ENCODE results near the gene CUL7.
A peak's percentile ranks its signal among the peaks of the same experiment; 100 is the strongest.
"Not testable (repeated sequence)": the region's sequence is repeated elsewhere in the genome, so short reads cannot be mapped to it uniquely, and the experiment has no call there.

CUL7 gene

DNA sequence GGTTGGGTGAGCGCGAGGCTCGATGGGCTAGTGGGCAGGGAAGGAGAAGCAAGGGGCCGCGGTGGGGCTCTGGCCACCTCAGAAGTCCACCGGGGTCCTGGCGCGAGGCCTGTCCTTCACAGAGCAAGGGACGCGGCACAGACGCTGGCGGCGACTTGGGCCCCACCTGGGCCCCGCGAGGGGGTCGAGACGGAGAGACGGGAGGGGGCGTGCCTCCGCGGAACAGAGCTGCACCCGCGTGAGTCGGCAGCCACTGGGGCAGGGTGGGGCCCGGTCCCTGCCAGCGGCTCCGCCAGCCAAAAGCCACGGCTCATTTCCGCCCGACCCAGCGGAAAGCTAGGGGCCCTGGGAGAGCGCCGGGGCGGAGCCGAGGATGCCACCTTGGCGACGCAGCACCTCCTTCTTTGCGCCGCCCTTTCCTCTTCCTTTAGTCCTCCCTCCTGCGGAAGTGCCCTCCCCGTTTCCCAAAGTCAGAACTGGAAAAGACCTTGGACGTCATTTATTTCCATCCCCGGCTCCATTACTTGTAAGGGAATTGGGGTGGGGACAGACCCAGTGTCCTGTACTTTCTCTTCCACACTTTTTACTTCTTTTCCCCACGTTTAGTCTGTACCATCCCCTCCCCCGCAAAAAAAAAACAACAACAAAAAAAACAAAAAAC, at the start of gene CUL7:
TSS of gene CUL7 (minus strand) at position 307 of the 661 bp plus-strand sequence. CDS start 1,063 bp downstream, outside the sequence.
- DNase-seq, result peak; percentile 75

DNA sequence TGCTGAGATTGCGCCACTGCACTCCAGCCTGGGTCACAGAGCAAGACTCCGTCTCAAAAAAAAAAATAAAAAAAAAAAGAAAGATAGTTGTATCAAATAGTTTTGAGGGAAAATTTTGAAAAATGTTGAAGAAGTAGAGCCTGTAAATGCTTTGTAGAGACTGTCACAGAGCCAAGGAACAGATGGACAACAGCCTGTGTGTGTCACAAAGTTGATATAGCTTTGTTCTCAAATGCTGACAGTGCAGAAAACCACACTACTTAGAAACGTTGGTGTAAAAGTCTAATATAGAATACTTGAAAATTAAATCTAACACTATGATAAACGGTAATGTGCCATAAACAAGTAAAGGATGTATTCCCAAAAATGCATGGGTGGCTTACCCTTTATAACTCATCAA, 47.8 kb upstream of the CUL7 start:
- no peak for DNase-seq

DNA sequence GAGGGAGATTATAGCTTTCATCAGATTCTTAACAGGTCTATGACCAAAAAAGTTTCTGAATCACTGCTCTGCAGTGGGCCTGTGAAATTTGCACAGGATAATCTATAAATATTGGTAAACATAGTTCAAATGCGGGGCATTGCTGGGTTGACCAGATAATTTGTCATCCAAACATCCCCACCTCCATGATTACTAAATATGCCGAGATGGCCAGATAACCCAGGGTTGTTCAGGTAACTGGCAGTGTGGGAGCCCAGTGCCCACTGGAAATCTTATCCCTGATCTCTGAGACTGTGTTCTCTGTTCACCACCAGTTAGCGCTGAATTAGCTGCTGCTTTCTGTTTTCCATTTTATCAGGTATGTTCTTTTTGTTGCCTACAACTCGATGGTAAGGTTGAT, 43.9 kb upstream of the CUL7 start:
- no peak for DNase-seq

DNA sequence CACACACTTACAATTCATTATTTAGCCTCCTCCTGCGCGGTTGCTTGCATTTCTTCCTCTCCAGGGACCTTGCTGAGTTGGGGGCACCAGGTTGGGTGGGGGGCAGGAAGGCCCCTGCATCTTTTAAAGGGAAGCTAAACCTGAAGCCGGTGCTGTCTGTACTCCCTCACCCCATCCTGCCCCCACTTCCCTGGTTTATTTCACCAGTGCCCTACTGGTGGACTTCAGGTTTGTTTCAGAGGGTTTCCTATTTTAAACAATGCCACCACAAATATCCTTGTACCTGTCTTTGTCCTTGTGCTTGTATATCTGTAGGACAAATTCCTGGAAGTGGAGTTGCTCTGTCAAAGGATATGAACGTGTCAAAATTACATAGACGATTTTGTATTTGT, 43.4 kb upstream of the CUL7 start:
- DNase-seq, result no peak

DNA sequence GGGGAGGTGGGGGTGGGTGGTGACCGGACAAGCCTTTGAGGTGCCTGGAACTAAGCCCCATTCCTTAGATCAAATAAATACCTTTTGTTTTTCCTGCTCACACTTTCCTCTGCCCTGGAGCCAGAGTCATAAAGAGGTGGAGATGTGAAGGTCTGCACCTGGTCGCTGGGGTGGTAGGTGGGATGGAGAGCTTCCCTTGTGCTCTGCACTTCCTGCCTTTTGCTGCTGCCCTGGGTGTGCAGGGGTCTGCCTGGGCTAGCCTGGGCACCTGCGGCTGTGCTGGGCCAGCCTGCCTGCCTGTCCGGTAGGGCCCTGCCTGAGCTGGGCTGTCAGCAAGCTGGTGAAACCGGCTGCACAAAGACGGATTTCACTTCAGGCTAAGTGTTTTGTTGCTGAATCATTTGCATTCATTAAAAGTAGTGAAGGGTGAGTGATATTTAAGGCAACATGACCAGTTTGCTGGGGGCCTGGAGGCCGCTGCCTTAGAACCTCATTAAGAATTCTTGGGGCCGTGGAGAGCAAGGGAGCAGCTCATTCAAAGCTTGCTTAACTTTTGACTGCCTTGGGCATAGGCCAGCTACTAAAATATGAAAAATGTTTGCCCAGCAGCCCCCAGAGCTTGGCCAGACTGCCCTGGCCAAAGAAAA, 42.9 kb upstream of the CUL7 start:
- DNase-seq, result peak; percentile 42

DNA sequence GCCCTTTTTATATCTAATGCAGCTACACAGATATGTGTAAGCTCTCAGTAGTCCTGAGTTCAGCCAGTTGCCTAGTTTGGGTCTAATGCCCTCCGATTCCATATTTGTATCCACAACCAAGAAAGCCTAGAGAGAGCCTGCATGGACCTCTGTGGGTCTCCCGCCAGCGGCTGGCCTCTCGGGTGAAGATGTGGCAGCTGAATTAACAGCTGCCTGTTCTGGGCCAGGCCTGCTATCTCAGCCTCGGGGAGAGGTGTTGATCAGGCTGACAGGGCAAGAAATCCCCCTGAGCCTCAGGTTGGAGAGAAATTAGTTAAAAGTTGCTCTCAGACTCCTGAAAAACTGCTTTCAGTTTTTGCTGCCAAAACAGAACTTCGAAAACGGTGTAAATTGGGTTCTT, 42.3 kb upstream of the CUL7 start:
- DNase-seq, result no peak

DNA sequence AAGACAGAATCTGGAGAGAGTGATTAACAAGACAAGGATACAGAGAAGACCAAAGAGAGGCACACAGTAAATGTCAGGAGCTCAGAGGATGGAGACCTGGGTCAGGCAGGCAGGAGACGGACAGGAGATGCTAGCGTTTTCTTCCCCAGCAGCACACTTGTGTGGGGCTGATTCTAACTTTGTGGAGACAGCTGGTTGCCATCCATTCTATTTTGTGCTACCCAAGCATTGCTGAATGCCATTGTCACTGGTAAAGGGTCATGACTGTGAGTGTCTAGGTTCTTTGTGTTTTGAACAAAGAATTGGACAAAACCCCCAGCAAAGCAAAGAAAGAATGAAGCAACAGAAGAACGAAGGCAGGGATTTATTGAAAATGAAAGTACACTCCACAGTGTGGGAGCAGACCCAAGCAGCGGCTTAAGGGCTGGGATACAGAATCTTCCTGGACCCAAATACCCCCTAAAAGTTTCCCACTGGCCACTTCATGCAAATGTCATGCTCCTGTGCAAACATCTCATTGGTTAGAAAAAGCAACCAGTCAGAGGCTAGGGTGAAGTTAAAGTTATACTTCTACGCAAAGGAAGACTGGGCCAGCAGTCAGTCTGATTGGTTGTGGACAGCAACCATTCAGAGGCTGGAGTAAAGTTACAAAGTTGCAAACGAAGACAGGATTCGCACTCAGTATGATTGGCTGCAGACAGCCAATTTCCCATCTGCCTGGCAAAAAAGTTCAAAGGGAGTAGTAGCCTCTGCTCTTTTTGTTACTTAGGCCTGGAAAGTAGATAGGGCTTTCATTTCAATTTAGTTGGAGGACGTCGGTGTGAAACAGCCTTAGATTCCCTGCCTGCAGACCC, 40.0 kb upstream of the CUL7 start:
- DNase-seq, result no peak

DNA sequence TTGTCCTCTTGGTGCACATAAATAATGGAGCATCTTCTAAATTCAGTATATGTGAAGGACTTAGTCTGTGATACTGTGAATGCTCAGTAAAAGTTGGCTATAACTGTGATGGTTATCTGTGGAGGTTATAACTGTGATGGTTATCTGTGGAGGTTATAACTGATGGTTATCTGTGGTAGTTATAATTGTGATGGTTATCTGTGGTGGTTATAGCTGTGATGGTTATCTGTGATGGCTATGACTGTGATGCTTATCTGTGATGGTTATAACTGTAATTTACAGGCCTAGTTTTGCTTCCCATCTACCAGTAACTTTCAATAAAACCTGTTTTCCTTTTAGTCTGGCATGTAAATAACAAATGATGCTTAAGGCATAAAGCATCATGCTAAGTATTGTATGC, 39.0 kb upstream of the CUL7 start:
- DNase-seq, result no peak

DNA sequence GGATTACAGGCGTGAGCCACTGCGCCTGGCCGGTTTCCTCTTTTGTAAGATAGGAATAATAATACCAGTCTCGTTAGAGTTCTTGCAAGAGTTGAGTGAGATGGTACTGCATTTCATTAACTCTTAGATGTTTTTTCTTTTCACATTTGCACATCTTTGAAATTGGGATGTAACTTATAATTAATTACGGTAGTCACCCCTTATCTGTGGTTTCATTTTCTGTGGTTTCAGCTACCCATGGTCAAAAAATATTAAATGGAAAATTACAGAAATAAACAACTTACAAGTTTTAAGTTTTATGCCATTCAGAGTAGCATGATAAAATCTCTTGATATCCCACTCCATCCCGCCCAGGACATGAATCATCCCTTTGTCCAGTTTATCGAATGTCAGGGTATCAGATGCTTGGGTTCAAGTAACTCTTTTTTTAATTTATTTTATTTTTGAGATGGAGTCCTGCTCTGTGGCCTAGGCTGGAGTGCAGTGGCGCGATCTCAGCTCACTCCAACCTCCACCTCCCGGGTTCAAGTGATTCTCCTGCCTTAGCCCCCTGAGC, 37.9 kb upstream of the CUL7 start:
- no peak for DNase-seq

DNA sequence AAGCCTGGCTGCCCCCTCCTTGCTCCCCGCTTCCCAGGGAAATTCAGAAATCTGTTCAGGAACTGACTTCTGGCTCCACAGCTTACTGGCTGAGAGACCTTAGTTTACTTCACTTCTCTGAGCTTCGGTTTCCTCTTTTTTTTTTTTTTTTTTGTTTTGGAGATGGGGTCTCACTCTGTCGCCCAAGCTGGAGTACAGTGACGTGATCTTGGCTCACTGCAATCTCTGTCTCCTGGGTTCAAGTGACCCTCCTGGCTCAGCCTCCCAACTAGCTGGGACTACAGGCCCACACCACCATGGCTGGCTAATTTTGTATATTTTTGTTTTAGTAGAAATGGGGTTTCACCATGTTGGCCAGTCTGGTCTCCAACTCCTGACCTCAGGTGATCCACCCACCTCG, 37.4 kb upstream of the CUL7 start:
- no peak for DNase-seq

DNA sequence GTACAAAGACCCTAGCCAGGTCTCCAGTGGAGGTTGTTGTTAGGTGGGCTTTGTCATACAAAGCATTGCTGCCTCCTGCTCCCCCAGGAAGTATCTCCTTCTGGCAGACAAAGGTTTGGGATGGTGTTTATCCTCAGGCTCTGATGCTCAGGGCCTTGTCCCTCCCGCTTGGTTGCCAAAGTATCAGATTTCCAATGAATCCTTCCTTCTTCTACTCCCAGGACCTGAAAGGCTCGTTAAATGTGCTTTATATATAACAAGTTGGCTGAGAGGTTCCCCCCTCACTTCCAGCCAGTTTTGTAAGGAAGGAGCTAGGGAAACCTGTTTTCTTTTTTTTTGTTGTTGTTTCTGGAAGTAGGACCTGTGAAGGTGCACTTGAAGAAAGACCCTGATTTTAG, 36.9 kb upstream of the CUL7 start:
- DNase-seq, result no peak

DNA sequence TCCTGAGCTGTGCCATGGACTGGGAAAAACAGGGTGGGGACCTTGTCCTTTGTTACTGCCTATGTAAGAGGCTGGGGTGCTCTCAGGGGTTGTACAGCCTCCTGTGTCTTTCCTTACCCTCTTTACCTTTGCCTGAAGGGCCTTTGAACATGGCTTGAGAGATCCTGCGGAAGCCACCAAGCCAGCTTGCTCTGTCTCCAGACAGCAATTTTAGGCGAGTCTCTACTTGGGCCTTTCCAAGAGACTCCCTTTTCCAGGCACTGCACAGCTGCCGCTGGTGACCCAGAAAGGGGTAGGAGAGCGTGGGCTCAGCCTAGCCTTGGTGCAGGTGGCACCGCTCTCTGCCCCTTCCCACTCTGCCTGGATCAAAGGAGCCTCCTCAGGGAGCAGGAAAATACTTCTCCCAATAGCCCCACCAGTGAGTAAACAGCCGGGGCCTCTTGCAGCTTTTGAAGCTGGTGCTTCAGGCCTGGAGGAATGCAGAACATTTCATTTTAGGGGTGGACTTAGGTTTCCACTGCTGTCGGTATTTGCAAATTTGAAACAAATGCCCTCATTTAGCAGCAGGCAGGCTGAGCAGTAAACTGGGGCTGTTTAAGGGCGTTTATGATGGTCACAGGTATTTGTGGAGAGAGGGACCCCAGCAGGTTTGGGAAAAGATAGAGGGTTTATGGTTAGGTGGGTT, 36.4 kb upstream of the CUL7 start:
- DNase-seq, result no peak

DNA sequence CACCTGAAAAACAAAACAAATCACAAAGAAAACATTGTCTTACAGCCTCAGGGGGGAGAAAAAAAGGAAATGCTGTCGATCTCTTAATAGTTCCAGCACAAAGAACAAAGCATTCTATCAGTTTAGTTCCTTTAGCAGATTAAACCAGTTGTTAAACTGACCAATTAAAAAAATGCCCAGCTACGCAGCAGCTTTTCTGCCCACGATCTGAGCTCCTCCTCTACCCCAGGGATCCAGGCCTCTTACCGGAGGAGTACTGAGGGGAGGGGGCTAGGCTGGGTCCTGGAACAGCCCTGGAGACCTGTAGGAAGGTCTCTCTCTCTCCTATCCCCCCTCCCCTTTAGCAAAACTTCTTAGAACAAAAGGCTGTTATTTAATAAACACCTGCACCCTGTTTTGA, 35.8 kb upstream of the CUL7 start:
- no peak for DNase-seq

DNA sequence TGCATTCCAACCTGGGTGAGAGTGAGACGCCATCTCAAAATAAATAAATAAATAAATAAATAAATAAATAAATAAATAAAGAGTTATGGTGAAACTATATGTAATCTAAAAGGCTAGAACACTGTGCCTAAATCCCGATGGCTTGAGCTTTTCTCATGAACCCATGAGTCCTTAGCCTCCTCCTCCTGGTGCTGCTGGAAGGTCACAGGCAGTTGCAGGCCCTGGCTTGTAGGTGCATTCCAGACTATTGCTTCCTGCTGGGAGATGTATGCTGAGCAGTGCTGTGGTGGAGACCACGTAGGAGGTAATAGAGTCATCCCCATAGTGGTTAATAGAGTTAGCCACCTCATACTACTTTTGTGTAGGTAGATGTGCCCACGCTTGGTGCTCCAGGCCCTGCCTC, 35.0 kb upstream of the CUL7 start:
- no peak for DNase-seq

DNA sequence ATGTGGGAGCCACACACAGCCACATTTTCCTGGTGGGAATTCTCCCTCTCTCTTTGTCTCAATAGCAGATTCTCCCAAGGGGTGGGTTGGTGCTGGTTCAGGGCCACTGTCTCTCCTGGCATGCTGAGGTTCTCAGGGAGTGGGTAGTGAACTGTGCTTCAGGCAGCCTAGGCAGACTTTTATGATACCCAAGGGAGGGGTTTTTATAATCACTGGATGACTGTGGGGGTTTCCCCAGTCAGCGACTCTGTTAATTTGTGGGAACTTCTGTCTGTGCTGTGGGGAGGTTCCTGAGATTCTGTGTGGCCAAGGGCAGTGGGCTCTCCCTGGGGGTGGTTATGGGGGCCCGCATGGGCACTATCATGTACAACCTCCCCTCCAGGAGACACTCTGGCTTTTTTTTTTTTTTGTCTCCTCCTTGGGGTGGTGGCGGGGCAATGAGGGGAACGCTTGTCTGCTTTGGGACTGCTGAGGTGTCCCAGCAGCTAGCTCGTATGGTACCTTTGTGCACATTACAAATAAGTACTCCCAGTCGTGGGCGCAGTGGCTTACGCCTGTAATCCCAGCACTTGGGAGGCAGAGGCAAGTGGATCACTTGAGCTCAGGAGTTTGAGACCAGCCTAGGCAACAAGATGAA, 32.5 kb upstream of the CUL7 start:
- DNase-seq, result no peak

DNA sequence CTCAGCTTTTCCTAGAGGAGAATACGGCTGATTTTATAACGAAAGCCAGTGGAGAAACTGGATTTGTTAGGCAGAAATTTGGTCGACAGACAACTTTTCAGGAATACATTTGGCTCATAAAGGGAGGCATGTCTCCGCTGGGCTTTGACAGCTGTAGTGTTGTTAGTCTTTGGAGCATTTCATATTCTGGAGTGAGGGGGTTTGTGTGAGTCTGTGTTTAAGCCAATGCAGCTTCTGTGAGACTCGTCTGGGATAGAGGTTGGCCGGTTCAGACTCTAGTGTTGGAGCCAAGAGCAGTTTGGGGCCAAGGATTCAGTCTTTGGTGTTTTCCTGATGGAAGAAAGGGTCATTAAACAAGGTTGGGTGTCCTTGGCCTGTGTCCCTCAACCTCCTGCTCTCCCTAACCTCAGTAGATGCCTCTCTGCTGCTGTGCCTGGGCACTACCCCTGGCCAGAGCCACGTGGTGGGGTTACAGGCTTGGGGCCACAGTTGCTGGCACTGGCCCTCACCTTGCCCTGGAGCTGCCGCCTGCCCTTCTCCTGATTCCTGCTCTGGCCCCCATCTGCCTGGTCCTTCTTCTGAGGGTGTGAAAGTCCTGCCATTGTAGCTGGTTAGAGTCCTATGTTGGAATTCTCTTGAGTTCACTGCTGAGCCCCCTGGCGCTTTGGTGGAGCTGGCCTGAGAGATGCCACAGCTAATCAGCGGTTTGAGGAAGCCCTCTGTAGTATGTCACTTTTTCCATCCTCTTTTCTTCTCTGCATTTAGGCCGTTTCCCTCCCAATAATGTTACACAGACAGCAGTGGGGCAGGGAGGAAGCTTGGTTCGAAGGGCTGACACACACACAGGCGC, 29.4 kb upstream of the CUL7 start:
- DNase-seq, result no peak

DNA sequence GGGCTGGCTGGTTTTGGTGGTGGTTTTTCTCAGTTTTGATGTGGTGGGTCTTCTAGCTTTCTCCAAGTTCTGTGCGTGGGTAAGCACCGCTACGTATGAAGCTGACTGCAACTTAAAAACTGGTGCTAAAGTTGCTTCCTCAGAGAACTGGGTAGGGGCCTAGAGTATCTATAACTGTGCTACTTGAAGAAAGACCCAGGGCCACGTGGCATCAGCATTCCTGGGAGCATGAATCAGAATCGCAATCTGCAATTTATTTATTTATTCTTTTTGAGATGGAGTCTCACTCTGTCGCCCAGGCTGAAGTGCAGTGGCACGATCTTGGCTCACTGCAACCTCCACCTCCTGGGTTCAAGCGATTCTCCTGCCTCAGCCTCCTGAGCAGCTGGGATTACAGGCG, 28.3 kb upstream of the CUL7 start:
- DNase-seq, result not testable (repeated sequence)

DNA sequence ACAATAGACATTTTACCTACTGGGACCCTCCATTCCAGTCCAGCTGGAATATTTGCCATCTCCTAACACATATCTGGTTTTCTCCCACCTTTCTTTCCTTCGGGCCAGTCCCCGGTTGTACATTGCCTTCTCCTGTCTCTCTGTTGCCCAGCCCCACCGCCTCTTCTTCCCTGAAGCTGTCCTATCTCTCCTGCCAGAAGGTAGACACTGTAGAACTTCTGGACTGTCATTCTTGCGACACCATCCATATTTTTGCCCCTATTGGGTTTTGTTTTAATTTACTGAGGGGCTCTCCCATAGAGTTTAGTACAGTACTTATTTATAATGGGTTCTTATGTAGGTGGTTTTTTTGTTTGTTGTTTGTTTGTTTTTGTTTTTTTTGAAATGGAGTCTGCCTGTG, 27.4 kb upstream of the CUL7 start:
- DNase-seq, result no peak

DNA sequence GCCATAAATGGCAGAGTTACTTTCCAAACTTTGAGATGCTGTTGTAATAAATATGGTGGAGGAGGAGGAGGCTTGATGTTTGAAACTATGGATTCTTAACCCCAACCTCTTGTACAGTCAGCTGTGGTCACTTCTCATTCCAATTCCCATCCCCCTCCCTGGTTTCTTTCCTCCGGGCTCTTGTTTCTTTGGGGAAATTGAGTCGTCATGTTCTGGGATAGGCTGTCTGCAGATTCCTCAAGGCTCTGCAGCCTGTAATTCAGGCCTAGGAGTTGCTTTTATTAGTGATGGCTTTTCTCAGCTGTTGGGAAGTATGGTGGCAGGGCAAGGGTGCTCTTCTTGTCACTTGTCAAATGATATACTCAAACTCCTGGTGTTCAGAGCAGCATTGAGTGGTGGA, 25.0 kb upstream of the CUL7 start:
- DNase-seq, result no peak

DNA sequence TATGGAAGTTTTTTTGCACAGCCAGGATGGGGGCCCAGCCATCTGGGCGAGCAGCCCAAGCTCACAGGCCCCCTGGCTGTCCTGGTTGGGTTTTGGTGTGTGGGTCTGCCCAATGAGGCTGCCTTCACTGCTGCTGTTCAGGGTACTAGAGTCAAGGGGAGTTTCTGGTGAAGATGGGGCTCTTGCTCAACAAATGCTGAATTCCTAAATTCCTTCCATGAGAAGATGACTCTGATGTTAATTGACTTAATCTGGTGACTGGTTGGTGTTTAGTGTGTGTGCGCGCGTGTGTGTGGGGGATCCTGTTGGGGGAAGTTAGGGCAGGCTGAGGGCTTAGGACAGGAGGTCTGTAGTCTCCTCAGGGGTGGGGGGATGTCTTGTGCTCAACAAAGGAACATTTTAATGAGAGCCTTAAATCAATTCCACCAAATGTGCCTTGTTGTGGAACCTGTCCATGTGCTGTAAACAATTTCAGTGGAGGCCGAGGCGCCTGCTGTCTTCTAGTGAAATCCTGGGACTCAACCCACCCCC, 24.4 kb upstream of the CUL7 start:
- DNase-seq, result no peak

DNA sequence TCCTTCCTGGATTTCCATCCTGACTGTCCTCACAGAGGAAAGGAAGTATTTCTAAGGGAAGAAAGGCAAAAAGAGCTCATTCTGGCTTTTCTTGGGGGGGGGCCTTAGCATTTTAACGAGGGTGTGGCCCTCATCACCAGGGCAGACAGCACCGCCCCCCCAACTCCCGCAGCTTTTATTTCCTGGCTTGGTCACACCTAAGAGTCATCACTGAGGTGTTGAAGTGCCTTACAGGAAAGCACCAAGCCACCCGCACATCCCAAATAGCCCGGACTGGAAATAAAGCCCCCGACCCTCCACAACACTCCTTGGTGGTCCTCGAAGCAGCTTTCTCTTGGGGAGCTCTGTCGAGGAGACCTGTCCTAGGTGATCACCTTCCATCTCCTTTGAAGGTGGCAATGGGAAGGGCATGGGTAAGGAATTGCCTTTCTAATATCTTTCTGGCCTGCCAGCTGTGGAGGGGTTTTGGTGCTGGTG, 23.7 kb upstream of the CUL7 start:
- no peak for DNase-seq

Data from NCI-H1048 (cell line).